ENCODE results near the gene PTPN3.

The PTPN3 gene

GRCh38 chr9:109471475-109472393 lies 26.4 kb downstream of the PTPN3 start:
- Histone ChIP-seq H3K4me1 (ENCODE audit: control insufficient read depth, insufficient read depth, low read length) (no peaks in the 10 kb centered on the region), H3K27me3 (ENCODE audit: control insufficient read depth, insufficient read depth, low read length) (no peaks in the 10 kb centered on the region), H3K36me3 (ENCODE audit: control insufficient read depth, insufficient read depth, low read length) (no peaks in the 10 kb centered on the region), H3K9me3 (ENCODE audit: control insufficient read depth, insufficient read depth, low read length) (no peaks in the 10 kb centered on the region), H3K9ac (ENCODE audit: low read depth, low read length) (no peak overlapping the region), H3K4me3 (ENCODE audit: low read depth, low read length) (no peak overlapping the region)

GRCh38 chr9:109469646-109470358 lies 28.3 kb downstream of the PTPN3 start:
- Histone ChIP-seq H3K4me3 (ENCODE audit: low read depth, low read length) (no peak overlapping the region), H3K27me3 (ENCODE audit: control insufficient read depth, insufficient read depth, low read length) (no peaks in the 10 kb centered on the region), H3K4me1 (ENCODE audit: control insufficient read depth, insufficient read depth, low read length) (no peaks in the 10 kb centered on the region), H3K36me3 (ENCODE audit: control insufficient read depth, insufficient read depth, low read length) (no peaks in the 10 kb centered on the region), H3K9me3 (ENCODE audit: control insufficient read depth, insufficient read depth, low read length) (no peaks in the 10 kb centered on the region), H3K9ac (ENCODE audit: low read depth, low read length) (no peak overlapping the region)

DNA sequence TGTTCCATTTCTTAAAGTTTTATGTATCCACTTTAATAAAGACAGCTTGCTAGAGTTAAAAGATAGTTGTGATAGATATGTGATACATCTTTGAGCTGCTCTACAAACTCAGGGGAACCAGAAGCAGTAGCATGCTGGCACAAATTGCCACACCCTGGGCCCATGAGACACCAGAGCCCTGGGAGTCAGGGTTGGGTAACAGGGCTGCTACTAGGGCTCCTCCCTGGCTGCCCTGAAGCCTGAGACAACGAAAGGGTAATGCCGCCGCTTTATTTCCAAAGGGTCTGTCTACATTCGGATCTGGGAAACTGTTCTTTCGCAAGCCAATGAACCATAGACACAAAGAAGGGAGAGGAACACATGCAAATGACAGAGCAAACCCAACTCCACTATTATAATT lies 29.2 kb downstream of the PTPN3 start:
- no peaks in the 10 kb centered on the region for H3K27me3 ChIP-seq (ENCODE audit: control insufficient read depth, insufficient read depth, low read length)
- H3K4me1 ChIP-seq (ENCODE audit: control insufficient read depth, insufficient read depth, low read length), result peaks cover 1% of the 10 kb centered on the region
- H3K36me3 ChIP-seq (ENCODE audit: control insufficient read depth, insufficient read depth, low read length), result no peaks in the 10 kb centered on the region
- no peaks in the 10 kb centered on the region for H3K9me3 ChIP-seq (ENCODE audit: control insufficient read depth, insufficient read depth, low read length)
- no peak overlapping the region for H3K9ac ChIP-seq (ENCODE audit: low read depth, low read length)
- H3K4me3 ChIP-seq (ENCODE audit: low read depth, low read length), result no peak overlapping the region

DNA sequence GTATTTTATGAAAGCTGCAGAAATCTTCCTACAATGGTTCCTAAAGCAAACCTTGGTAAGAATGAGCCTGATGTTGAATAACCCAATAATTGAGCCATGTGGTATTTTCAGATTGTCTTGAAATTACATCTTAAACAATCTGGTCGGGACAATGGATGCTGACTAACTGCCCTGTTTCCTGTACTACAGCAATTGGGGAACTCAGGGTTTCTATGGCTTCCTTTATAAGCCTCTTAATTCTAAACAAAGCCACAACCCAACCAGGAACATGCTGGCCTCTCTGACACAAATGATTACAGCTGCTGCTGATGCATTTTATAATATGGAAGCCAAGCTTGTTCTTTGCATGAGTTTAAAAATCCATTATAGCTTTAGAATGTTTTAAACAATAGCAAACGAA lies 30.2 kb downstream of the PTPN3 start:
- no peaks in the 10 kb centered on the region for H3K36me3 ChIP-seq (ENCODE audit: control insufficient read depth, insufficient read depth, low read length)
- H3K9me3 ChIP-seq (ENCODE audit: control insufficient read depth, insufficient read depth, low read length), result no peaks in the 10 kb centered on the region
- H3K9ac ChIP-seq (ENCODE audit: low read depth, low read length), result no peak overlapping the region
- H3K4me3 ChIP-seq (ENCODE audit: low read depth, low read length), result no peak overlapping the region
- no peaks in the 10 kb centered on the region for H3K27me3 ChIP-seq (ENCODE audit: control insufficient read depth, insufficient read depth, low read length)
- H3K4me1 ChIP-seq (ENCODE audit: control insufficient read depth, insufficient read depth, low read length), result peaks cover 4% of the 10 kb centered on the region

GRCh38 chr9:109466623-109467590 lies 31.2 kb downstream of the PTPN3 start:
- Histone ChIP-seq H3K9ac (ENCODE audit: low read depth, low read length) (no peak overlapping the region), H3K4me1 (ENCODE audit: control insufficient read depth, insufficient read depth, low read length) (peaks cover 4% of the 10 kb centered on the region), H3K36me3 (ENCODE audit: control insufficient read depth, insufficient read depth, low read length) (no peaks in the 10 kb centered on the region), H3K4me3 (ENCODE audit: low read depth, low read length) (no peak overlapping the region), H3K9me3 (ENCODE audit: control insufficient read depth, insufficient read depth, low read length) (no peaks in the 10 kb centered on the region), H3K27me3 (ENCODE audit: control insufficient read depth, insufficient read depth, low read length) (no peaks in the 10 kb centered on the region)

- Histone ChIP-seq H3K36me3 (ENCODE audit: control insufficient read depth, insufficient read depth, low read length) (no peaks in the 10 kb centered on the region), H3K9ac (ENCODE audit: low read depth, low read length) (no peak overlapping the region), H3K4me1 (ENCODE audit: control insufficient read depth, insufficient read depth, low read length) (peaks cover 4% of the 10 kb centered on the region), H3K27me3 (ENCODE audit: control insufficient read depth, insufficient read depth, low read length) (no peaks in the 10 kb centered on the region), H3K9me3 (ENCODE audit: control insufficient read depth, insufficient read depth, low read length) (no peaks in the 10 kb centered on the region), H3K4me3 (ENCODE audit: low read depth, low read length) (no peak overlapping the region)
Measured at GRCh38 chr9:109463924-109464625, 34.0 kb downstream of the PTPN3 start.

DNA sequence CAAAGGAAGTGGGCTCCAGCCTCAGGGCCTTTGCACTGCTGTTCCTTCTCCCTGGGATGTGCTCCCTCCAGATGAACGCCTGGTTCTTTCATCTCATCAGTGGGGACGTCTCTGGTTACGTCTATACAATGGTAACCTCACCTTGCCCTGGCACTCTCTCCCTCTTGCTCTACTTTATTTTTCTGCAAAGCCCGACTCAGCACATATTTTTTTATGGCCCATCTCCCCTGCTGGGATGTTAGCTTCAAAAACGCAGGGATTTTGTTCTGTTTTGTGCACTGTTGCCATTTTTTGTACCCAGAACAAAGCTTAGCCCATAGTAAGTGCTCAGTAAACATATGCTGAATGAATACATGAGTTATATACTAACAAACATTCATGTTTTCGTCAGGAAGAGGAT lies 37.5 kb downstream of the PTPN3 start:
- Histone ChIP-seq H3K4me1 (ENCODE audit: control insufficient read depth, insufficient read depth, low read length) (peaks cover 4% of the 10 kb centered on the region), H3K27me3 (ENCODE audit: control insufficient read depth, insufficient read depth, low read length) (no peaks in the 10 kb centered on the region), H3K9ac (ENCODE audit: low read depth, low read length) (no peak overlapping the region)

GRCh38 chr9:109459423-109459822 lies 38.7 kb downstream of the PTPN3 start:
- H3K9me3 ChIP-seq (ENCODE audit: control insufficient read depth, insufficient read depth, low read length), result no peaks in the 10 kb centered on the region
- H3K27me3 ChIP-seq (ENCODE audit: control insufficient read depth, insufficient read depth, low read length), result no peaks in the 10 kb centered on the region
- H3K9ac ChIP-seq (ENCODE audit: low read depth, low read length), result no peak overlapping the region
- no peak overlapping the region for H3K4me3 ChIP-seq (ENCODE audit: low read depth, low read length)
- H3K36me3 ChIP-seq (ENCODE audit: control insufficient read depth, insufficient read depth, low read length), result no peaks in the 10 kb centered on the region
- H3K4me1 ChIP-seq (ENCODE audit: control insufficient read depth, insufficient read depth, low read length), result peaks cover 4% of the 10 kb centered on the region

More for the DNA sequence above, 37.5 kb downstream of the PTPN3 start:
- Histone ChIP-seq H3K9me3 (ENCODE audit: control insufficient read depth, insufficient read depth, low read length) (no peaks in the 10 kb centered on the region), H3K36me3 (ENCODE audit: control insufficient read depth, insufficient read depth, low read length) (no peaks in the 10 kb centered on the region), H3K4me3 (ENCODE audit: low read depth, low read length) (no peak overlapping the region)

DNA sequence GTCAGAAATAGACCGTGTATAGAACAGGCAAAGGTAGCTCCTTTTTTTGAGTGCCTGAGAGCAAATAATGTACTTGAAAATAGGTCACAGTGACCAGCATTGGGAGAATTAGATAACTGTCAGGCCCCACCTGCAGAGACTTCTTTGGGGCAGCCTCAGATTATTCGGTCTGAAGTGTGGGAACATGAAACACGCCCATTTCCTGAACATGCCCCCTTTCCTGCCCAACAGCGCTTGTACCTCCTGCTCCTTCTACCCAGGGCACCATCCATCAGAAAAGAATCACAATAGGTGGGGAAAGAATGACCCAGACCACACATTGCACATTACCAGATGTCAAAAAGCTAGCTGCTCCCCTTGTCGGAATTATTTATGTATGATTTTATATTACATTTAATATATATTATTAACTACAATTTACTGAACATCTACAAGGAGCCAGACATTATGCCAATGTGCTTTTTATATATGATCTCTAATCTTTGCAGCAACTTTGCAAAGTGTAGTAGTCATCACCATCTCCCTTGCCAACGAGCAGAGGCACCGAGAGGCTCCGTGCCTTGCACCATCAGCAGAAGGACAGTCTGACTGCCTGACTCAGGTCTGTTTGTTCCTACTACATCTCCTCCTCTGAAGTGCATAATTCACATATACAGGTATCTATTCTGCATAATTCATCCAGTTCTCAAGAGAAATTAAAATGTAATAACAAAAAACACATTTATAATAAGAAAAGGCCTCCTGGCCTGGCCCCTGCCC lies 39.5 kb downstream of the PTPN3 start:
- H3K4me1 ChIP-seq (ENCODE audit: control insufficient read depth, insufficient read depth, low read length), result no peaks in the 10 kb centered on the region
- H3K9me3 ChIP-seq (ENCODE audit: control insufficient read depth, insufficient read depth, low read length), result no peaks in the 10 kb centered on the region
- H3K27me3 ChIP-seq (ENCODE audit: control insufficient read depth, insufficient read depth, low read length), result no peaks in the 10 kb centered on the region
- no peak overlapping the region for H3K4me3 ChIP-seq (ENCODE audit: low read depth, low read length)
- H3K9ac ChIP-seq (ENCODE audit: low read depth, low read length), result no peak overlapping the region
- no peaks in the 10 kb centered on the region for H3K36me3 ChIP-seq (ENCODE audit: control insufficient read depth, insufficient read depth, low read length)

DNA sequence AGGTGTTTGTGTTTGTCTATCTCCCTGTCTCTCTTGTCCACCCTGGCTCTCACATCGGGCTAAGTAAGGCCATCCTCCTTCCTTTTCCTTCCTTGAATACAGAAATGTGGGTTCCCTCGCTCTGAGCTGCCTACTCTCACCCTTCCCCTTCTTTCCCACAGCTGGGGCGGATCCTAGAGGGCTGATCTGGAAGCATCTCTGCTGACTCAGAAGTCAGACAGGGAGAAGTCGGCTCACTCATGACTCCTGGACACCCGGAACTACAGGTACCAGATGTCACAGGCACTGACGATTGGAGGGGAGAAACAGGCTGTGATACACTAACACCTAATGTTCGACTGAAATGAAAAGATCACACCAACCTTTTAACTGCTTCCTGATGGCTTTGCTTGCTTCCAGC lies 41.3 kb downstream of the PTPN3 start:
- Histone ChIP-seq H3K36me3 (ENCODE audit: control insufficient read depth, insufficient read depth, low read length) (no peaks in the 10 kb centered on the region), H3K4me1 (ENCODE audit: control insufficient read depth, insufficient read depth, low read length) (no peaks in the 10 kb centered on the region), H3K4me3 (ENCODE audit: low read depth, low read length) (no peak overlapping the region), H3K9me3 (ENCODE audit: control insufficient read depth, insufficient read depth, low read length) (no peaks in the 10 kb centered on the region), H3K9ac (ENCODE audit: low read depth, low read length) (no peak overlapping the region), H3K27me3 (ENCODE audit: control insufficient read depth, insufficient read depth, low read length) (no peaks in the 10 kb centered on the region)

Measured in iPS-15b (cell line).